GM21825 (cell line): Measurements from ENCODE around the gene COL25A1.

Experiments
- ATAC-seq: cut with Tn5 transposase; IDR thresholded peaks from one replicate; pipeline ENCODE4 v1.9.1; 2021; ENCODE audit warnings: mild to moderate bottlenecking, moderate library complexity; ENCODE audit not compliant: unreplicated experiment

Gene COL25A1

GRCh38 chr4:108831291-108831690, 471.2 kb downstream of the COL25A1 start:
- no peak for ATAC-seq

DNA sequence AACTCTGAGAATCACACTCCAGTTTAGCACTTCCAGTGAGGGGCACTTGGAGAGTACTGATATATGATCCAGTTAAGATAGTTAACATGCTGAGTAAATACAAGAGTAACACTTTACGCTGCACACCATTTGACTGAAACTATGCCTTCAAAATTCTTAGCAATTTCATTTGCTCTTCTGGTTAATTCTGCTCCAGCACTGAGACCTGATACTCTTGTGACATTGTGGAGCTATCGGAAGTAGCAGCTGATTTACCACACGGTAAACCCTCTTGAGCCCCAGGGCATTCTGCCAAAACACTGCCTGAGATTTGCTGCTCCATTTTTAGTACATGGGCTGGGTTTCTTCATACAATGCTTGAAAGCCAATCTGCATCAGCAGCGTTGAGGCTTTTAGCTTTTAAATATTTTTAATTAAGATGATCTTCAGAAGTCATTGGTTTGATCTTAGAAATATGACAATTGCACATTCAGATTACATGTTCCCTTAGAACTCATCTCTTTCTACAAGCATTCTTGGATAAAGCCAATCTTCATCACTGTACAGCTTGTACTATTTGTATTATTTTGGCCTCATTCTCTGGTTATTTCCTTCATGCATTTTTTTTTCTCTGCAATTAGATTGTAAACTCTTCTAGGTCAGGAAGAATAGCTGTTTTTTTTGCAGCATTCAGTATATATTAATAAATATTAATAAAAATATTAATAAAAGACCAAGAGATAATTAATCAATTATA, 471.8 kb downstream of the COL25A1 start:
- ATAC-seq = no peak

DNA sequence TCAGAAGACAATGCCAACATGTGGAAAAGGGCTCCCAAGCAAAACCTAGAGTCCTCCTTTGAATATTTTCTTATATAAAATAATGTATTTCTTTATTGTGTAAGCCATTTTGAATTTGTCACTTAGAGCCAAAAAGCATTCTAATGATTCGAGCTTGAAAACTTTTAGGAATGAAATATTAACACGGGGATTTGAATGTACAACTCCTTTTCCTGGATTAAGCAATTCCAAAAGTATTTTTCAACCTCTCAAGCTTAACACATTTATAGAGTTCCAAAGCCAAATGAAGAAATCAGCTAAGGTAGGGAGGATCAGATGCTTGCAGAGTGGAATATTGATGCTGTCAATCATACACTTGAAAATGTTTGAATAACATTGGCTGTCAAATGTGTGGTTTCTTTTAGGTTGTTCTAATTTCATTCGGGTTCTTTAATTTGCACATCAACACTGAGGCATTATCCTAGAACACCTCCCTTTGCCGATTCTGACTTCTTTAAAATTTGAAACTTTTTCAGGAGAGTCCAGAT, 472.4 kb downstream of the COL25A1 start:
- ATAC-seq = no peak

GRCh38 chr4:108828620-108829019, 473.8 kb downstream of the COL25A1 start:
- ATAC-seq = no peak

GRCh38 chr4:108825737-108826136, 476.7 kb downstream of the COL25A1 start:
- no peak for ATAC-seq

DNA sequence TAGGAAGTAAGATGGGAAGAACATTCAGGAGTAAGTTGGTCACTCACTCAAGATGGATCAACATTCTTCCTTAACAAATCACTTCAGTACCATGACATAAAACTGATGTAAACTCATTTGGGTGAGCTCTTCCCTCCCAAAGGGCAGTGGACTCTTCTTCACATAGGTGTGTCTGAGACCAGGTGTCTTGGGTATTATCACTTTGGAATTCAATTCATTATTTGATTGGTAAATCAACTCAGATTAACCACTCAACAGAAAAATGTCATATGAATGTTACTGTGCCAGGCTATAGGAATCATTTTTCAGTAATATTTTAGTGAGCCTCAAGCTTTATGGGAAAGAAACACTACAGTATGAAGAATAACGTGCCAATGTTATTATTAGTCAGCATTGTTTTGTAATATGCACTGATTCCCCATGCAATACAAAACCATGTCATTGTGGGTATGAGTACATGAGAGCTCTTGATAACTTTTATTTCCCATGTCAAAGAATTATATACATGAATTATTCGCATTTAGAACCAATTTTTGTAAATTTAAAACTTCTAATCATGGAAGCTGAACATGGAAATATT, 481.0 kb downstream of the COL25A1 start:
- ATAC-seq = no peak

DNA sequence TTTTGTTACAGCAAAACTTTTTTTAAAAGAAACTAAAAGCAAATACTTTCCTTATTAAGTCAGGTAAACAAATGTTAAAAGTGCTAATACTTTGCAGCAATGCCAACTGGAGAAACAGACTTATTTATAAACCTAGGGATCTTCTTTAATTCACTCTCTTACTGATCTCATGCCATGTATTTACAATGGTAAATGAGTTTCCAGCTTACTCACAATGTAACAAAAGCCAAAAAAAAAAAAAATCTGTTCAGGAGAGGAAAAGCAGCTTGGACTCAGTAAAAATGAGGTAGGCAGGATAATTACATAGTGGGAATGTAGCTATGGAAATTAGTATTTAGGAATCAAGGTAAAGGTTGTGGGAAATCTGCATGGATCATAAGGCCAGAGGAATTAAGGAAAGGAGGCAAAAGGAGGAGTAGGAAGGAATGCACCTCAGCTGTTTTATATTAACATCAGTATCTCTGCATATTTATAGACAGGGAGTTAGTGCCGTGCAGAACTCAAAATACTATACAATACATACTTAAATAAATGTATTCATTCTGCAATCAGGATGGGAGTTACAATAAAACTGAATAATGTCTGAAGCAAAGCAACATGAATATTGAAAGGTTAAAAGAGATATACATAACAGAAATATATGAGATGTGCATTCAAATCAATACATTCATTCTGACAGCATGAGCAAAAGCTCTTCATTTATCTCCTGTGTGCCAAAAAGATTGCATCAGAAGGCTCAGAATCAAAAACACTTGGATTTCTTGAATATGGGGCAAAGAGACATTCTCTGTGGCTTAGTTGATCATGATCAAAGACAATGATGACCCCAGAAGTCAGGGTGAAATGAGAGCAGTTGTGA, 481.7 kb downstream of the COL25A1 start:
- ATAC-seq = no peak

DNA sequence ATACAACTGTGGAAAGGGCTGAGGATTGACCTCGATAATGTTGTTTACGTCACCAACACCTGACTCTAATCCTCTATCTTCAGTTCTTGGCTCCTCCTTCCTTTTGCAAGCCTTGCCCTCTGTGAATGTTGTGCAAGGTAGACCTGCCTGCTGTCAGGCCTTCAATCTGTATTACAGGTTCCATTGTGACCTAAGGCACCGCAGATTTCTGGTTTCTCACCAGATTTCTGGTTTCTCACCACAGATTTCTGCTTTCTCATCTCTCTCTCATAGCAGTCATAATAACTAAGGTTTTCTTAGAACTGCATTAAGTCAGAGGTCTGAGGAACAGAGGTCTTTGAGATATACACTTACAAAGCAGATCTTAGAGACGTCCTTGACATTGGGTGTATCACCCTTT, 488.1 kb downstream of the COL25A1 start:
- no peak for ATAC-seq

DNA sequence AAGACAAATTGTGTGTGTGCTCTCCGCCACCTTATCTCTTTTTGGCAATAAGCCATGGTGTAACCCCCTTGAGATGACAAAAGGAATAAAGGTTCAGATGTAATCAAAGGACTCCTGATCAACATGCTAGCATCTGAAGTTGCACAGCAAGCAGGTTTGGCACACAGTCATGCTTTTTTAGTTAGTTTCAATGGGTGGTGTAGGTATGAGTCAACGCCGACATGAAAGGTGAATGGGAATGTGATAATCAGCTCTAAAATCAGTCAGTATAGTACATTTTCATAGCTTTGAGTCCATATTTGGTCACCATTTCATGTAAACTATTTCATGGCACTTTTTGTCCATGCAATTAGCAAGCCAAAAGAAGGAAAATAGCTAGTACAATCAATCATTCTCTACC, 489.2 kb downstream of the COL25A1 start:
- ATAC-seq = no peak

DNA sequence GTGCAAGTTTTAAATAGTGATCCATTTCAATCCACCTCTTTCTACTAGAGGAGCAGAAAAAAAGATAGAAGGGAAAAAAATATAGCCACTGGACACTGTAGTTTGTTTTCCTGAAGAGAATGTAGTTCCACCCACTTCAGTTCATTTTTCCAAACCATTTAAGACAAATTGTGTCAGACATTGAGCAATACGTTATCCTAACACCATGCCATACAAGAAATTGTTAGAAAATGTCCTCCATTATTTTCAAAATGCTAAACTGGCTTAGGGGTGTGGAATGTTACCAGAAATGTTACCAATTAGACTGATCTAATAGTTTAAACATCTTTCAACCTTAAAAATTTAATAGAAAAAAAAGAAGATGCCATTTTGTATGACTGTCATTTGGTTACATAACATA, 491.0 kb downstream of the COL25A1 start:
- ATAC-seq = no peak

- ATAC-seq = no peak
Observed at GRCh38 chr4:108810087-108810486, 492.4 kb downstream of the COL25A1 start.

DNA sequence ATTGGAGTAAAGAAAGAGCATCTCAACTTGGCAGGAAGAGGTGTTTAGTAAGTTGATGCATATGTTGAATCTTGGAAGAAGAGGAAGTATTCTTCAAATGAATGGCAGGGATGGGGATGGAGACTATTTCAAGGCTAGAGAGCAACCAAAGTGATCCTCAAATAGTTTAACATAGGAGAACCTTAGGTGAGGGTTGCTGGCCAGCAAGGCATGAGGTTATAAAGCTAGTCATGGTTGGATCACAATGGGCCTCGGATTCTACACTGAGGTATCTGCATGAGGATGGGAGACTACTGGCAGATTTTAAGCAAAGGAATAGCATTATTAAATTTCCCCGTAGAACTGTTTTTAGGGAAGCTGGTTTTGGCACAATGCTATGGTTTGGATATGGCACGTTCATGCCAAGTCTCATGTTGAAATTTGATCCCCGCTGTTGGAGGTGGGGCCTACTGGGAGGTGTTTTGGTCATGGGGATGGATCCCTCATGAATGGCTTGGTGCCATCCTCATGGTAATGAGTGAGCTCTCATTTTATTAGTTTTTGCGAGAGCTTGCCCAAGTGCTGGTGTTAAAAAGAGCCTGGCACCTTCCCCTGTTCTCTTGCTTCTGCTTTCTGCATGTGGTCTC, 497.7 kb downstream of the COL25A1 start:
- ATAC-seq = no peak

DNA sequence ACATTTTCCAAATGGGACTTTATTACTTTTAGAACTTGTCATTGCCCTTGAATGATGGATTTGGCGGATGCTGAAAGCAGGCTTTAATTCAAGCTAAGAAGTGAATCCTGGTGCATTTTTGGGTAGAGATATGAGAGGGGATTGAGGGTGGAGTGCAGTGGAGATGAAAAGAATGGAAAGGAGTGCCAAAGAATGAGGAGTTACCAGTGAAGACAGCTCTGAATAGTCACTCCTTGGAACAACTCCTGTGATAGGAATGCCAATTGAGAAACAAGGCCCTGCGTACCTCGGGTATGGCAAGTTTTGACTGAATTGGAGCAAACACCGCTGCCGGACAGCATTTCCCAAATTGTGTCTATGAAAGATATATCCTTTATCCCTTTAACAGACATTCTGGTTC, 503.2 kb downstream of the COL25A1 start:
- ATAC-seq = no peak

DNA sequence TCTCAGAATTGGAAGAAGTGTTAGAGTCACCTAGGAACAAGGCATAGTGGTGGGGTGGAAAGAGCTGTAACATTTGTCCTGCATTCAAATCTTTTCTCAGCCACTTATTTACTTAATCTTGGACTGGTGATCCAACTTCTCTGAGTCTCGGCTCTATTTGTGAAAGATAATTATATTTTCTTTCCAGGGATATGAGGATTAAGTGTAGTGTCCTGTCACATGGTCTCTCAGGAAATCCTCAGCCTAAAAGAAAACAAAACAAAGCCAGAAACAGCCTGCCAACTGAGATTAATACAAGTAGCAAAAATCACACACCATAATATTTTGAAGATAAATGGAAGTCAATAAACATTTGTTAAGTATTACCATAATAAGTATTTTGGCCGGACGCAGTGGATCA, 506.3 kb downstream of the COL25A1 start:
- ATAC-seq = no peak

DNA sequence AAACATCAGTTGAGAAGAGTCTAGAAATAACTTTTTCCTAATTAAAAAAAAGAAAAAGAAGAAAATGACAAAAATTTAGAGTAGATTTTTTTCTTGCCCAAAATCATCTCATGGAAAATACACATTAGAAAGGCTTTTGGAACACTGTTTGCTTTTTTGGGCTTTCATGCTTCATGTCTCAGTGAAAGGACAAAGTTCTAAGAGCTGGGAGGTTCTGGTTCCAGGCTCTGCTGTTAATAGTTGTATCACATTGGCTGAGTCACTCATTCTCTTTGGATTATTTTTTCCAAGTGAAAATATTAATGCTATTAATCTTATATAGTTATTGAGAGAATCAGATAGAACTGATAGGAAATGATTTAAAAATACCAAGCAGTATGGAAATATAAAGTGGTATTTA, 506.7 kb downstream of the COL25A1 start:
- ATAC-seq = no peak

DNA sequence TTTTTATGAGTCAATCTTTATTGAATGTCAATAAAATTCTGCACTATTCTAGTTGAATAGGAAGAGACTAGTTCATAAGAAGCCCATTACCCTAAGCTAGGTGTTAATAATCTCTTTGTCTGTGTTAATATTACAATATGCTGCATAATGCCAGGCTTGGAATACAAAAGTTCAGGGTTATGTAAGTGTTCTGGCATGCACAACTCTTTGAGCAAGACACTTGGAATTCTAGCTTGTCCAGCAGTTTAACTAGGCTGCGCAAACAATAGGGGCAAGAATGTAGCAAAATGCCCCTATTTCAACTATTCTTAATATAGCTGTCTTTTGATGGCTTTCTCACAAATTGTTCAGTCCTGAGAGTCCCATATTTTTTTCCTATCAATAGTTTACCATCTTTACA, 508.3 kb downstream of the COL25A1 start:
- no peak for ATAC-seq

DNA sequence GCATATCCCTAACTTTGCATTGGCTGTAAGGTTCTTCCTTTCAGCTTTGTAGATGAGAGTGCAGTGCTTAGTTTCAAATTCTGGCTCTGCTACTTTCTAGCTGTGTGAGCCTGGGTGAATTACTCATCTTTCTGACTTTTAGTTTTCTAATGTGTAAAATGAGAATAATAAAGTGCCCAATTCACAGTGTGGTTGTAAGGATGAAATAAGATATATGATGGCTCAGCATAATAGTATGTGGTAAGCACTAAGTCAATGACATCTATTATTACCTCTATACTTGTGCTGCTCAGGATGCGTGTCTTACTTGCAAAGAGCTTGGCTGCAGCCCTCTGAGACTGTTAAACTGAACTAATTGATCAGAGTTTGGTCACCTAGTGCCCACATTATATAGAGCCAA, 509.0 kb downstream of the COL25A1 start:
- ATAC-seq = no peak

DNA sequence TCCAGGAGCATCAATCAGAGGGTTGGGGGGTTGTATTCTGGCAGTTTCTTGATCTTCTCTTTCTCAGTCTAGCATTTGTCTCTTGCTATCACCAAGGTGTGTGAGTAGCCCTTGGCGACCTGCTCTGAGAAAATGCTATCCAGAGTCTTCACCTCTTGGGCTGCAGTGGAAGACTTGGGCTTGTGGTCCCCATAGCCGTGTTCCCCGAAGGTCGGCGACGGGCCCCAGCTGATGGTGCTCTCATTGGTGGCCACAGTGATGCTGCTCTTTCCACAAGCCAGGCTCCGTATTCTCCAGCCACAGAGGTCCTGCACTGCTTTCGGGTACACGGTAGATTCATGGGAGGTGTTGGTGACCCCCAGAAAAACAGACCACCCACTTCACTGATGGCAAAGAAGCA, 513.7 kb downstream of the COL25A1 start:
- ATAC-seq = no peak

- no peak for ATAC-seq
Observed at GRCh38 chr4:108787724-108788123, 514.7 kb downstream of the COL25A1 start.

GRCh38 chr4:108787106-108787505, 515.4 kb downstream of the COL25A1 start:
- no peak for ATAC-seq

DNA sequence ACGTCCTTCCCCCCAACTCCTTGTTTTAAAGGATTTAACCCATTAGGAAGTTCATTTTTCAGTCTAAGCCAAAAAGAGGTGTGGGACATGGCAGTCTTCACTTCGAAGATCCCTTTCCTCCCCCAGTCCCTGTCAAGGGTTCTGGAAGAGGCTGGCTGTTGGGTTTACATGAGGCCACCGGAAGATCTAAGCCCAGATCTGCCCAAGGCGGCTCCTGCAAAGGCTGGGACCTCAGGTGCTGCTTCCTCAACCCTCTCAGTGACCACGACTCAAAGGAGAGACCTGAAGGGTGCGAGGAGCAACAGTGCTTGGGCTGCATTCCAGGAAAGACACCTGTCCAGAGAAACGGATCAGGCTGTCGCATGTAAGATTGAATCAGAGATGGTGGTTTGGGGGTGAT, 516.1 kb downstream of the COL25A1 start:
- no peak for ATAC-seq
